Natural killer cell treated with Interleukin-12 subunit alpha and Interleukin-12 subunit beta and Interleukin-15 and Interleukin-18, amount 100 ng/mL, for 72 hours (primary cell): ENCODE results near the gene ANKLE1. TPM values are rescaled to one million over a fixed set of nuclear protein-coding genes. Genes with fewer than 3 reads are reported as not detected.

Experiments
- ATAC-seq, 2 donors: fragments of 150-1000 bp; cut with Tn5 transposase in 1 of 2; sonication (Bioruptor Pico), chemical (Tn5 transposase) in 1 of 2; 2 replicates each; pipeline ENCODE4 v1.10.0; 2021
- DNase-seq: peaks from one replicate; pipeline ENCODE4 v3.0.0; 2022; ENCODE audit warnings: low spot score
- H3K27ac Mint-ChIP-seq, 2 donors: 1 replicate in 1 of 2; 2 replicates in 1 of 2; pipeline ENCODE4 v1.8.0; 2022; ENCODE audit warnings: mixed read lengths in 2 of 2, mild to moderate bottlenecking in 1 of 2, moderate library complexity in 1 of 2
- H3K27me3 Mint-ChIP-seq, 2 donors: 1 replicate in 1 of 2; 2 replicates in 1 of 2; pipeline ENCODE4 v1.8.0; 2022; ENCODE audit warnings: mixed read lengths in 2 of 2
- H3K36me3 Mint-ChIP-seq: one replicate; pipeline ENCODE4 v1.8.0; 2022; ENCODE audit warnings: mixed read lengths
- H3K4me1 Mint-ChIP-seq, 2 donors: 1 replicate in 1 of 2; 2 replicates in 1 of 2; pipeline ENCODE4 v1.8.0; 2022; ENCODE audit warnings: low read depth in 2 of 2, mixed read lengths in 2 of 2, mild to moderate bottlenecking in 1 of 2
- H3K4me3 Mint-ChIP-seq: one replicate; pipeline ENCODE4 v1.8.0; 2022; ENCODE audit warnings: mixed read lengths
- H3K9me3 Mint-ChIP-seq: 2 replicates; pipeline ENCODE4 v1.8.0; 2022; ENCODE audit warnings: mixed read lengths
- total RNA-seq, 2 donors: library from RNA; stranded (reverse); gene quantifications; one replicate each; pipeline ENCODE4 v1.2.3, GENCODE V29; 2022

Gene ANKLE1
- total RNA-seq, 2 donors from 2014 or later: 2.0 to 34.6 TPM

GRCh38 chr19:17311455-17312188 lies 29.9 kb downstream of the ANKLE1 start:
- Mint-ChIP-seq H3K36me3 (no peaks in the 10 kb centered on the region), H3K9me3 (no peaks in the 10 kb centered on the region), H3K4me3 (peak overlapping the region; percentile 77)

GRCh38 chr19:17312189-17313113 lies 30.8 kb downstream of the ANKLE1 start:
- no peak overlapping the region for H3K4me3 Mint-ChIP-seq
- no peak for ATAC-seq
- H3K9me3 Mint-ChIP-seq: no peaks in the 10 kb centered on the region
- H3K27ac Mint-ChIP-seq: no peak overlapping the region
- H3K27me3 Mint-ChIP-seq: no peaks in the 10 kb centered on the region
- DNase-seq: no peak
- peaks cover 26 to 31% of the 10 kb centered on the region in 2 donors for H3K4me1 Mint-ChIP-seq
- no peaks in the 10 kb centered on the region for H3K36me3 Mint-ChIP-seq

More at GRCh38 chr19:17311455-17312188, 29.9 kb downstream of the ANKLE1 start:
- DNase-seq (no peak), ATAC-seq (no peak)
- Mint-ChIP-seq H3K27me3 (no peaks in the 10 kb centered on the region), H3K4me1 (peaks cover 26 to 31% of the 10 kb centered on the region in 2 donors), H3K27ac (peak overlapping the region in 1 of 2 donors; percentile 37)

- Mint-ChIP-seq H3K4me3 (no peak overlapping the region), H3K27me3 (no peaks in the 10 kb centered on the region), H3K4me1 (peaks cover 18 to 20% of the 10 kb centered on the region in 2 donors), H3K27ac (no peak overlapping the region), H3K9me3 (no peaks in the 10 kb centered on the region), H3K36me3 (no peaks in the 10 kb centered on the region)
- ATAC-seq: no peak
- no peak for DNase-seq
Observed at GRCh38 chr19:17314007-17314593, 32.4 kb downstream of the ANKLE1 start.

GRCh38 chr19:17318966-17319365 lies 37.3 kb downstream of the ANKLE1 start:
- ATAC-seq: no peak
- Mint-ChIP-seq H3K4me3 (no peak overlapping the region), H3K36me3 (no peaks in the 10 kb centered on the region), H3K27me3 (no peaks in the 10 kb centered on the region), H3K27ac (no peak overlapping the region), H3K9me3 (no peaks in the 10 kb centered on the region), H3K4me1 (peaks cover 0 to 8% of the 10 kb centered on the region in 2 donors)
- no peak for DNase-seq

GRCh38 chr19:17319473-17320238 lies 38.0 kb downstream of the ANKLE1 start:
- H3K9me3 Mint-ChIP-seq: no peaks in the 10 kb centered on the region
- H3K4me3 Mint-ChIP-seq: no peak overlapping the region
- H3K4me1 Mint-ChIP-seq: peaks cover 0 to 8% of the 10 kb centered on the region in 2 donors
- no peak overlapping the region for H3K27ac Mint-ChIP-seq
- no peaks in the 10 kb centered on the region for H3K36me3 Mint-ChIP-seq
- no peaks in the 10 kb centered on the region for H3K27me3 Mint-ChIP-seq
- ATAC-seq (no peak), DNase-seq (no peak)

- peaks cover 0 to 8% of the 10 kb centered on the region in 2 donors for H3K4me1 Mint-ChIP-seq
- no peaks in the 10 kb centered on the region for H3K27me3 Mint-ChIP-seq
- no peak overlapping the region for H3K4me3 Mint-ChIP-seq
- no peak overlapping the region for H3K27ac Mint-ChIP-seq
- DNase-seq (no peak), ATAC-seq (no peak)
- no peaks in the 10 kb centered on the region for H3K9me3 Mint-ChIP-seq
- no peaks in the 10 kb centered on the region for H3K36me3 Mint-ChIP-seq
Observed at GRCh38 chr19:17320435-17320834, 38.7 kb downstream of the ANKLE1 start.

- H3K9me3 Mint-ChIP-seq: no peaks in the 10 kb centered on the region
- no peaks in the 10 kb centered on the region for H3K36me3 Mint-ChIP-seq
- no peaks in the 10 kb centered on the region for H3K27me3 Mint-ChIP-seq
- H3K27ac Mint-ChIP-seq: no peak overlapping the region
- no peak for DNase-seq
- H3K4me1 Mint-ChIP-seq: peaks cover 0 to 8% of the 10 kb centered on the region in 2 donors
- no peak overlapping the region for H3K4me3 Mint-ChIP-seq
- peak in 1 of 2 donors; percentile 2 for ATAC-seq
Observed at GRCh38 chr19:17321655-17322489, 40.2 kb downstream of the ANKLE1 start.

GRCh38 chr19:17322854-17323253 lies 41.2 kb downstream of the ANKLE1 start:
- ATAC-seq: no peak
- H3K4me3 Mint-ChIP-seq: no peak overlapping the region
- H3K4me1 Mint-ChIP-seq: peaks cover 0 to 8% of the 10 kb centered on the region in 2 donors

GRCh38 chr19:17323300-17323963 lies 41.7 kb downstream of the ANKLE1 start:
- Mint-ChIP-seq H3K4me1 (peaks cover 0 to 8% of the 10 kb centered on the region in 2 donors), H3K9me3 (no peaks in the 10 kb centered on the region), H3K27ac (no peak overlapping the region), H3K36me3 (no peaks in the 10 kb centered on the region), H3K27me3 (no peaks in the 10 kb centered on the region), H3K4me3 (no peak overlapping the region)
- peak in 1 of 2 donors; percentile 1 for ATAC-seq
- DNase-seq: no peak

More at GRCh38 chr19:17322854-17323253, 41.2 kb downstream of the ANKLE1 start:
- Mint-ChIP-seq H3K36me3 (no peaks in the 10 kb centered on the region), H3K27ac (no peak overlapping the region), H3K27me3 (no peaks in the 10 kb centered on the region), H3K9me3 (no peaks in the 10 kb centered on the region)
- DNase-seq: no peak

- H3K4me1 Mint-ChIP-seq: peaks cover 0 to 8% of the 10 kb centered on the region in 2 donors
- H3K36me3 Mint-ChIP-seq: no peaks in the 10 kb centered on the region
- DNase-seq (no peak), ATAC-seq (peak in 1 of 2 donors; percentile 26)
- H3K4me3 Mint-ChIP-seq: no peak overlapping the region
- no peaks in the 10 kb centered on the region for H3K9me3 Mint-ChIP-seq
- H3K27ac Mint-ChIP-seq: no peak overlapping the region
- H3K27me3 Mint-ChIP-seq: no peaks in the 10 kb centered on the region
Observed at GRCh38 chr19:17323964-17324332, 42.2 kb downstream of the ANKLE1 start.

- ATAC-seq: no peak
- Mint-ChIP-seq H3K36me3 (no peaks in the 10 kb centered on the region), H3K9me3 (no peaks in the 10 kb centered on the region), H3K27me3 (no peaks in the 10 kb centered on the region), H3K27ac (no peak overlapping the region), H3K4me3 (no peak overlapping the region), H3K4me1 (peaks cover 0 to 8% of the 10 kb centered on the region in 2 donors)
- DNase-seq: no peak
Observed at GRCh38 chr19:17324357-17325114, 42.8 kb downstream of the ANKLE1 start.

GRCh38 chr19:17325133-17325532 lies 43.4 kb downstream of the ANKLE1 start:
- Mint-ChIP-seq H3K36me3 (no peaks in the 10 kb centered on the region), H3K27ac (no peak overlapping the region), H3K4me1 (peaks cover 0 to 6% of the 10 kb centered on the region in 2 donors), H3K4me3 (no peak overlapping the region), H3K9me3 (no peaks in the 10 kb centered on the region), H3K27me3 (no peaks in the 10 kb centered on the region)
- DNase-seq (no peak), ATAC-seq (no peak)
